Neural progenitor cell (in vitro differentiated cells): ENCODE data around the gene MIER2.

ENCODE experiments used
- EZH2 ChIP-seq: fragments of 200-600 bp; sonication (generic); IDR thresholded peaks from 2 replicates; pipeline ENCODE4 v1.6.1; 2017; ENCODE audit warnings: antibody characterized with exemption, mild to moderate bottlenecking, moderate library complexity
- TF ChIP-seq, protein P1 (sequence below): fragments of 200-600 bp; sonication (generic); IDR thresholded peaks from 2 replicates; pipeline ENCODE4 v1.5.1; 2017; ENCODE audit warnings: antibody characterized with exemption, mild to moderate bottlenecking

DNA sequence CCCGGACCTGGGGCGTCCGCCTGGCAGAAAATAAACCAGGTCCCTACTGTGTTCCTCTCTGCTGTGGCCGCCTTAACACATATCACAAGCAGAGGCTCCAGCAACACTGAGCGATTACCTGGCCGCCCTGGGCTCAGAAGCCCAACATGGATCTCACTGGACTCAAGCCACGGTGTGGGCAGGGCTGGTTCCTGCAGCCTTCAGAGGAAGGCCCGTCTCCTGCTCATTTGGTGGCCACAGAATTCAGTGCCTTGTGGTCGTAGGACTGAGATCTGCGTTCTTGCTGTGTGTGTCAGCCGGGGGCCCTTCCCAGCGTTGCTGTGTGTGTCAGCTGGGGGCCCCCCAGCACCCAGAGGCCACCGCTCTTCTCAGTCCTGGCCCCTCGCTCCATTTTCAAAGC lies 34.1 kb upstream of the MIER2 start:
- TF ChIP-seq, protein P1, sequence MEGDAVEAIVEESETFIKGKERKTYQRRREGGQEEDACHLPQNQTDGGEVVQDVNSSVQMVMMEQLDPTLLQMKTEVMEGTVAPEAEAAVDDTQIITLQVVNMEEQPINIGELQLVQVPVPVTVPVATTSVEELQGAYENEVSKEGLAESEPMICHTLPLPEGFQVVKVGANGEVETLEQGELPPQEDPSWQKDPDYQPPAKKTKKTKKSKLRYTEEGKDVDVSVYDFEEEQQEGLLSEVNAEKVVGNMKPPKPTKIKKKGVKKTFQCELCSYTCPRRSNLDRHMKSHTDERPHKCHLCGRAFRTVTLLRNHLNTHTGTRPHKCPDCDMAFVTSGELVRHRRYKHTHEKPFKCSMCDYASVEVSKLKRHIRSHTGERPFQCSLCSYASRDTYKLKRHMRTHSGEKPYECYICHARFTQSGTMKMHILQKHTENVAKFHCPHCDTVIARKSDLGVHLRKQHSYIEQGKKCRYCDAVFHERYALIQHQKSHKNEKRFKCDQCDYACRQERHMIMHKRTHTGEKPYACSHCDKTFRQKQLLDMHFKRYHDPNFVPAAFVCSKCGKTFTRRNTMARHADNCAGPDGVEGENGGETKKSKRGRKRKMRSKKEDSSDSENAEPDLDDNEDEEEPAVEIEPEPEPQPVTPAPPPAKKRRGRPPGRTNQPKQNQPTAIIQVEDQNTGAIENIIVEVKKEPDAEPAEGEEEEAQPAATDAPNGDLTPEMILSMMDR = no peak
- no peak for TF ChIP-seq EZH2
